Progenitor cell of endocrine pancreas (in vitro differentiated cells): ENCODE measurements around the gene WDFY2. TPM values are rescaled to one million over a fixed set of nuclear protein-coding genes. Genes with fewer than 3 reads are reported as not detected.
A peak's percentile ranks its signal among the peaks of the same experiment; 100 is the strongest.

Source experiments
- DNase-seq: peaks from one replicate; pipeline ENCODE4 v3.0.0; 2021; ENCODE audit warnings: low spot score; ENCODE audit not compliant: unreplicated experiment
- H3K27ac Mint-ChIP-seq: 2 replicates; pipeline ENCODE4 v1.8.0; 2021; ENCODE audit warnings: mild to moderate bottlenecking, moderate library complexity, mixed read lengths
- H3K27me3 Mint-ChIP-seq: 2 replicates; pipeline ENCODE4 v1.8.0; 2021; ENCODE audit warnings: mixed read lengths
- H3K36me3 Mint-ChIP-seq: 2 replicates; pipeline ENCODE4 v1.8.0; 2022; ENCODE audit warnings: mixed read lengths; ENCODE audit not compliant: insufficient read depth
- H3K4me1 Mint-ChIP-seq: 2 replicates; pipeline ENCODE4 v1.8.0; 2021; ENCODE audit warnings: low read depth, mixed read lengths
- H3K4me3 Mint-ChIP-seq: 2 replicates; pipeline ENCODE4 v1.8.0; 2021; ENCODE audit warnings: low read depth, mild to moderate bottlenecking, moderate library complexity, mixed read lengths
- H3K9me3 Mint-ChIP-seq: 2 replicates; pipeline ENCODE4 v1.8.0; 2021; ENCODE audit warnings: low read depth, mixed read lengths
- CTCF ChIP-seq: fragments of 200-600 bp; sonication (generic); IDR thresholded peaks from one replicate; pipeline ENCODE4 v1.5.0; 2021; ENCODE audit warnings: antibody characterized with exemption, mild to moderate bottlenecking; ENCODE audit not compliant: unreplicated experiment
- total RNA-seq: library from RNA; stranded (reverse); gene quantifications from 2 replicates; pipeline ENCODE4 v1.2.1, GENCODE V29; 2021

Gene WDFY2
- total RNA-seq, 1 donor from 2014 or later, result 17.2 TPM

GRCh38 chr13:51714663-51715168, 130.5 kb downstream of the WDFY2 start:
- Mint-ChIP-seq H3K4me1 (no peaks in the 10 kb centered on the region), H3K27ac (no peak overlapping the region), H3K4me3 (no peak overlapping the region), H3K9me3 (no peaks in the 10 kb centered on the region), H3K27me3 (no peaks in the 10 kb centered on the region), H3K36me3 (peaks cover 6% of the 10 kb centered on the region)
- TF ChIP-seq CTCF, result no peak
- DNase-seq, result no peak

DNA sequence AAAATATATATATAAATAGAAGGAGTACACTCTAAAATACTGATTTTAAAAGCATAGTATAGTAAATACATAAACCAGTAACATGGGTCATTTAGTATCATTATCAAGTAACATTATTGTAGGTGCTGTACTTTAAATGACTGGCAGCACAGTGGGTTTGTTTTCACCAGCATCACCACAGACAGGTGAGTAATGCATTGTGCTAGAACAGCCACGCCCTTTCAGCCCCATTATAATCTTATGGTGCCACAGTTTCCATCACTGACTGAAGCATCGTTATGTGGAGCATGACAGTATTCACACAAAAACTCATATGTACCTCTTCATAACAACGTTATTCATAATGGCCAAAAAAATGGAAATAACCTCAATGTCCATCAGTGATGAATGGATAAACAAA, 131.4 kb downstream of the WDFY2 start:
- no peaks in the 10 kb centered on the region for H3K27me3 Mint-ChIP-seq
- DNase-seq, result no peak
- no peak for TF ChIP-seq CTCF
- peaks cover 3% of the 10 kb centered on the region for H3K36me3 Mint-ChIP-seq
- H3K27ac Mint-ChIP-seq, result no peak overlapping the region
- no peak overlapping the region for H3K4me3 Mint-ChIP-seq
- no peaks in the 10 kb centered on the region for H3K4me1 Mint-ChIP-seq
- H3K9me3 Mint-ChIP-seq, result no peaks in the 10 kb centered on the region

DNA sequence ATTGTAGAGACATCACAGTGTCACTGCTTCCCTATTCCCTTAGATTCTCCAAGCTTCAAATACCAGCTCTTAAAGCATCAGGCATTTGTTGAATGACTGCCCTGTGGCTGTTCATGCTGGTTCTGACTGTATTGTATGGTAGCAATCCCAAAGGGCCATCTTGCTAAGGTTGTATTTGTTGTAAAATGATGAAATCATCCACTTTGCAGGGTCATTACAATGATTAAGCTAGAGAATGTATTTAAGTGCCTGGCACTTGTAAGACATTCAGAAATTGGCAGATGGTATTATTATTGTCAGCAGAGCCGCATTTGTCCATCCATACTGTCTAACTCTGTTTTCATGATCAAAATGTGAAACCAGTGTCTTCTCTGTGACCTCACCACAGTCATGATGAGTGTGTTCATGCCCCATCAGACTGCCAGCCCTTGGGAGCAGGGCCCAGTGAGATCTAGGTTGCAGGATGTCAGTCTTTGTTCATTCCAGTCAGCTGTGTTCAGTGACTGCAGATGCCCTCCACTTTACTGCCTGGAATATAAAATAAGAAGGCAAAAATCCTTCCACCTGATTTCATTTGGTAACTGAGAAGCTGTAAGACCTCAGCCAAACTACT, 133.6 kb downstream of the WDFY2 start:
- Mint-ChIP-seq H3K27me3 (no peaks in the 10 kb centered on the region), H3K4me3 (no peak overlapping the region), H3K9me3 (no peaks in the 10 kb centered on the region), H3K27ac (no peak overlapping the region), H3K4me1 (peaks cover 3% of the 10 kb centered on the region), H3K36me3 (peaks cover 3% of the 10 kb centered on the region)
- no peak for DNase-seq
- TF ChIP-seq CTCF, result no peak

GRCh38 chr13:51719394-51719793, 135.1 kb downstream of the WDFY2 start:
- no peaks in the 10 kb centered on the region for H3K27me3 Mint-ChIP-seq
- no peak overlapping the region for H3K27ac Mint-ChIP-seq
- TF ChIP-seq CTCF, result no peak
- H3K36me3 Mint-ChIP-seq, result peaks cover 3% of the 10 kb centered on the region
- H3K4me3 Mint-ChIP-seq, result no peak overlapping the region
- H3K4me1 Mint-ChIP-seq, result peaks cover 3% of the 10 kb centered on the region
- no peak for DNase-seq
- no peaks in the 10 kb centered on the region for H3K9me3 Mint-ChIP-seq

- Mint-ChIP-seq H3K4me1 (peaks cover 3% of the 10 kb centered on the region), H3K27me3 (no peaks in the 10 kb centered on the region), H3K27ac (peak overlapping the region; percentile 82), H3K9me3 (no peaks in the 10 kb centered on the region), H3K36me3 (peaks cover 4% of the 10 kb centered on the region), H3K4me3 (no peak overlapping the region)
- TF ChIP-seq CTCF, result no peak
- no peak for DNase-seq
Measured at GRCh38 chr13:51721496-51721895, 137.2 kb downstream of the WDFY2 start.
